Measurements from ENCODE around the gene TM9SF1. TPM values are rescaled to one million over a fixed set of nuclear protein-coding genes. Genes with fewer than 3 reads are reported as not detected.
A peak's percentile ranks its signal among the peaks of the same experiment; 100 is the strongest.

Gene TM9SF1
- total and polyA plus RNA-seq, 9 of the 15 experiments (the other 6 are each of a cell fraction or from before 2014, with no cell fraction given), result 5.3 to 20.3 (median 11.8) TPM

GRCh38 chr14:24232645-24233537 lies 37.6 kb upstream of the TM9SF1 start, which contains the start of gene GMPR2 (continued):
- peak; percentile 93 for TF ChIP-seq GABPA (tag; conservative IDR thresholded peaks at IDR 0.05; ENCODE audit: low read depth)
- no peak for TF ChIP-seq U2AF2 (optimal IDR thresholded peaks at IDR 0.05; ENCODE audit: low read depth, low read length)
- no peak for TF ChIP-seq BMI1 (IDR thresholded peaks at IDR 0.05; ENCODE audit: low read length)
- peak in 1 of 2 experiments; percentile 20 for TF ChIP-seq AFF1 (IDR thresholded peaks at IDR 0.05; ENCODE audit: low read depth in 1 of 2, partially characterized antibody in 2 of 2)
- TF ChIP-seq CSDE1 (IDR thresholded peaks at IDR 0.05), result no peak
- no peak for TF ChIP-seq MTA2 (IDR thresholded peaks at IDR 0.05; ENCODE audit: low read depth)
- TF ChIP-seq ZNF655 (CRISPR knock-in tag; IDR thresholded peaks at IDR 0.05), result no peak
- TF ChIP-seq ZNF274 (IDR thresholded peaks at IDR 0.05; ENCODE audit: borderline replicate concordance, low read depth, low read length), result no peak
- no peak for TF ChIP-seq KDM4B (IDR thresholded peaks at IDR 0.05; ENCODE audit: borderline replicate concordance in 2 of 2, low read depth in 1 of 2)
- no peak for TF ChIP-seq NR2F6 (CRISPR knock-in tag; IDR thresholded peaks at IDR 0.05)
- no peak for TF ChIP-seq SNIP1 (IDR thresholded peaks at IDR 0.05; ENCODE audit: low read depth)
- TF ChIP-seq MCM7 (IDR thresholded peaks at IDR 0.05), result no peak
- no peak for TF ChIP-seq PURB (CRISPR knock-in tag; IDR thresholded peaks at IDR 0.05; ENCODE audit: low read depth)
- no peak for TF ChIP-seq SAFB2 (IDR thresholded peaks at IDR 0.05; ENCODE audit: borderline replicate concordance, low read depth, low read length, severe bottlenecking)
- TF ChIP-seq SNRNP70 (optimal IDR thresholded peaks at IDR 0.05; ENCODE audit: low read depth, low read length), result no peak
- TF ChIP-seq PHTF2 (CRISPR knock-in tag; IDR thresholded peaks at IDR 0.05), result no peak
- TF ChIP-seq FOXP4 (CRISPR knock-in tag; IDR thresholded peaks at IDR 0.05; ENCODE audit: borderline replicate concordance), result no peak
- no peak for TF ChIP-seq THRA (IDR thresholded peaks at IDR 0.05)
- no peak for TF ChIP-seq E2F3 (CRISPR knock-in tag; IDR thresholded peaks at IDR 0.05)
